ENCODE measurements around the gene G6PC1. TPM values are rescaled to one million over a fixed set of nuclear protein-coding genes. Genes with fewer than 3 reads are reported as not detected.

Gene G6PC1
- total and polyA plus RNA-seq, 2 of the 13 experiments (the other 11 are each of a cell fraction or from before 2014, with no cell fraction given): 1.7 to 37.9 TPM

- TF ChIP-seq GMEB2 (CRISPR knock-in tag; IDR thresholded peaks at IDR 0.05; ENCODE audit: low read depth): 0 out of 2 replicates have a peak, but pooled peaks have one; percentile 19
- peak; percentile 92 for TF ChIP-seq TARDBP (CRISPR knock-in tag; IDR thresholded peaks at IDR 0.05)
- TF ChIP-seq NFE2L2 (IDR thresholded peaks at IDR 0.05; ENCODE audit: low read length): no peak
- no peak; the same call in 1 of the 2 replicates for TF ChIP-seq ZSCAN5A (CRISPR knock-in tag; IDR thresholded peaks at IDR 0.05; ENCODE audit: borderline replicate concordance)
- TF ChIP-seq ZNF343 (CRISPR knock-in tag; IDR thresholded peaks at IDR 0.05): no peak
- TF ChIP-seq RERE (CRISPR knock-in tag; IDR thresholded peaks at IDR 0.05; ENCODE audit: low read depth): peak; percentile 79
- peak; percentile 85; the same call in 1 of the 2 replicates for TF ChIP-seq GTF3A (CRISPR knock-in tag; conservative IDR thresholded peaks at IDR 0.05)
- TF ChIP-seq MED1 (CRISPR knock-in tag; IDR thresholded peaks at IDR 0.05): peak; percentile 86
- no peak for TF ChIP-seq ZNF615 (CRISPR knock-in tag; IDR thresholded peaks at IDR 0.05; ENCODE audit: borderline replicate concordance)
- TF ChIP-seq ZBED4 (CRISPR knock-in tag; IDR thresholded peaks at IDR 0.05; ENCODE audit: borderline replicate concordance): peak; percentile 14; the same call in 1 of the 2 replicates
- TF ChIP-seq ATF6 (CRISPR knock-in tag; conservative IDR thresholded peaks at IDR 0.05): no peak
- TF ChIP-seq TCF12 (IDR thresholded peaks at IDR 0.05): no peak
- TF ChIP-seq TCF12 (CRISPR knock-in tag; IDR thresholded peaks at IDR 0.05): peak; percentile 91
Observed at GRCh38 chr17:42866631-42867575, 33.7 kb upstream of the G6PC1 start (continued).

Measured in HepG2 (cell line).